HCT116 (cell line): ENCODE data around the gene HYAL4. TPM values are rescaled to one million over a fixed set of nuclear protein-coding genes. Genes with fewer than 3 reads are reported as not detected.

Source experiments
- ATAC-seq: fragments of 200-7000 bp; cut with Tn5 transposase; 2 replicates; pipeline ENCODE4 v1.9.1; 2020; ENCODE audit warnings: mild to moderate bottlenecking, moderate library complexity
- BruUV-seq: library from RNA; stranded (reverse); fragments of 400-500 nt; replicated peaks from 2 replicates; lab custom pipeline; 2021; lab: Mats Ljungman, UMichigan
- CTCF ChIA-PET: fragments of 300-600 bp; sonication (Branson Sonifier 250); formaldehyde crosslinking; loops from one replicate; lab custom pipeline; 2021; ENCODE audit warnings: antibody characterized with exemption; lab: Charles Lee
- POLR2A ChIA-PET: fragments of 300-600, 350-600 bp; sonication (Branson Sonifier 250); formaldehyde crosslinking; loops from one replicate; lab custom pipeline; 2021; ENCODE audit warnings: antibody characterized with exemption; lab: Charles Lee
- RAD21 ChIA-PET, 2 experiments: fragments of 300-600 bp; sonication (Branson Sonifier 250); formaldehyde crosslinking; loops; one replicate each; lab custom pipeline; 2023; ENCODE audit warnings: low total read pairs in 2 of 2; ENCODE audit not compliant: uncharacterized antibody in 2 of 2, unreplicated experiment in 2 of 2, low non-redundant PET in 1 of 2; lab: Charles Lee
- DNase-seq: peaks from one replicate; pipeline ENCODE4 v3.0.0-alpha.2; 2010; ENCODE audit warnings: low read depth, low spot score
- H2AFZ ChIP-seq: fragments of 200-600 bp; shearing (Covaris generic), sonication (generic); 2 replicates; pipeline ENCODE4 v1.6.1; 2017; ENCODE audit warnings: low read depth, mixed run types, mixed read lengths, antibody characterized with exemption, low read length; ENCODE audit not compliant: poor library complexity, severe bottlenecking
- H3K27ac ChIP-seq: 2 replicates; pipeline ENCODE4 v1.5.1; 2012; ENCODE audit warnings: low read depth, low read length
- H3K27me3 ChIP-seq: fragments of 200-600 bp; sonication (generic); 2 replicates; pipeline ENCODE4 v1.6.1; 2016; ENCODE audit warnings: mixed run types, low read length, mixed read lengths; ENCODE audit not compliant: insufficient read depth
- H3K36me3 ChIP-seq, 2 experiments: fragments of 200-500 bp in 1 of 2; fragments of 200-600 bp in 1 of 2; sonication (Bioruptor generic) in 1 of 2; sonication (generic) in 1 of 2; 2 replicates each; pipeline versions ENCODE4 v1.5.1 to v1.6.1; 2014 to 2016; ENCODE audit warnings: low read length in 2 of 2, inconsistent platforms in 1 of 2, mixed read lengths in 1 of 2, mixed run types in 1 of 2; ENCODE audit not compliant: insufficient read depth in 2 of 2, control insufficient read depth in 1 of 2
- H3K4me1 ChIP-seq, 2 experiments: fragments of 200-600 bp in 1 of 2; sonication (generic) in 1 of 2; 2 replicates each; pipeline versions ENCODE4 v1.5.1 to v1.6.1; 2012 to 2017; ENCODE audit warnings: low read length in 2 of 2, inconsistent platforms in 1 of 2, mild to moderate bottlenecking in 1 of 2, mixed read lengths in 1 of 2, mixed run types in 1 of 2, moderate library complexity in 1 of 2; ENCODE audit not compliant: insufficient read depth in 2 of 2, control insufficient read depth in 1 of 2
- H3K4me2 ChIP-seq: fragments of 200-600 bp; sonication (generic); 2 replicates; pipeline ENCODE4 v1.6.1; 2017; ENCODE audit warnings: mixed run types, low read length, mixed read lengths
- H3K4me3 ChIP-seq, 2 experiments: fragments of 200-600 bp in 1 of 2; sonication (generic) in 1 of 2; replicated peaks in 1 of 2; 2 replicates each; pipeline ENCODE4 v1.5.1; 2011 to 2016; ENCODE audit warnings: low read length in 2 of 2, control low read depth in 1 of 2, low read depth in 1 of 2, mild to moderate bottlenecking in 1 of 2, mixed read lengths in 1 of 2, mixed run types in 1 of 2
- H3K79me2 ChIP-seq: fragments of 200-600 bp; sonication (generic); 2 replicates; pipeline ENCODE4 v1.6.1; 2017; ENCODE audit warnings: mild to moderate bottlenecking, mixed run types, low read length, moderate library complexity, mixed read lengths; ENCODE audit not compliant: insufficient read depth
- H3K9ac ChIP-seq: fragments of 200-600 bp; sonication (generic); 2 replicates; pipeline ENCODE4 v1.6.1; 2016; ENCODE audit warnings: low read length, mixed read lengths
- H3K9me2 ChIP-seq: fragments of 200-600 bp; sonication (generic), shearing (Covaris generic); 2 replicates; pipeline ENCODE4 v1.6.1; 2017; ENCODE audit warnings: mixed run types, mild to moderate bottlenecking, moderate library complexity; ENCODE audit not compliant: insufficient read depth
- H3K9me3 ChIP-seq, 2 experiments: fragments of 200-500 bp in 1 of 2; fragments of 200-600 bp in 1 of 2; sonication (Bioruptor generic) in 1 of 2; sonication (generic) in 1 of 2; 2 replicates each; pipeline ENCODE4 v1.6.1; 2014 to 2017; ENCODE audit warnings: low read length in 2 of 2, mixed read lengths in 2 of 2, inconsistent platforms in 1 of 2, low read depth in 1 of 2, mild to moderate bottlenecking in 1 of 2, mixed run types in 1 of 2, moderate library complexity in 1 of 2; ENCODE audit not compliant: control insufficient read depth in 1 of 2, insufficient read depth in 1 of 2
- H4K20me1 ChIP-seq: fragments of 200-600 bp; sonication (generic), shearing (Covaris generic); 2 replicates; pipeline ENCODE4 v1.6.1; 2017; ENCODE audit warnings: mixed run types, mild to moderate bottlenecking, moderate library complexity; ENCODE audit not compliant: insufficient read depth
- CBX3 ChIP-seq: IDR thresholded peaks from 2 replicates; pipeline ENCODE4 v1.6.1; 2012; ENCODE audit warnings: low read depth
- CEBPB ChIP-seq: IDR thresholded peaks from 2 replicates; pipeline ENCODE4 v1.6.1; 2012; ENCODE audit warnings: low read depth
- EZH2phosphoT487 ChIP-seq: fragments of 200-600 bp; IDR thresholded peaks from 2 replicates; pipeline ENCODE4 v1.6.1; 2018; ENCODE audit warnings: antibody characterized with exemption, borderline replicate concordance
- FOSL1 ChIP-seq: IDR thresholded peaks from 2 replicates; pipeline ENCODE4 v1.6.1; 2012; ENCODE audit warnings: low read depth
- POLR2A ChIP-seq: IDR thresholded peaks from 2 replicates; pipeline ENCODE4 v1.7.0; 2011; ENCODE audit warnings: borderline replicate concordance; ENCODE audit not compliant: insufficient read depth, insufficient read length; ENCODE audit errors: extremely low read depth
- RAD21 ChIP-seq: IDR thresholded peaks from 2 replicates; pipeline ENCODE4 v1.6.1; 2012; ENCODE audit warnings: low read depth, mild to moderate bottlenecking
- SP1 ChIP-seq: IDR thresholded peaks from 2 replicates; pipeline ENCODE4 v1.6.1; 2012; ENCODE audit warnings: low read depth
- TCF7L2 ChIP-seq: IDR thresholded peaks from 2 replicates; pipeline ENCODE4 v1.7.0; 2011; ENCODE audit warnings: borderline replicate concordance, inconsistent platforms; ENCODE audit not compliant: insufficient read depth, insufficient read length; ENCODE audit errors: extremely low read depth
- ZFX ChIP-seq: fragments of 450-650 bp; IDR thresholded peaks from 2 replicates; pipeline ENCODE4 v1.6.1; 2017
- intact Hi-C: fragments of 100-400 bp; cut with micrococcal nuclease; formaldehyde crosslinking; loops from 2 replicates; pipeline ENCODE4 v1.10.0; 2022
- total RNA-seq: library from RNA; stranded (reverse); gene quantifications from one replicate; pipeline ENCODE4 v1.2.1, GENCODE V29; 2021; ENCODE audit not compliant: unreplicated experiment
- TF ChIP-seq, protein P1 (sequence below): IDR thresholded peaks from 2 replicates; pipeline ENCODE4 v1.6.1; 2012; ENCODE audit warnings: low read depth
- TF ChIP-seq, protein P2 (sequence below), 3 experiments: fragments of 200-600 bp in 1 of 3; sonication (generic) in 1 of 3; IDR thresholded peaks in 2 of 3; conservative IDR thresholded peaks in 1 of 3; 2 replicates each; pipeline ENCODE4 v1.5.1; 2012 to 2017; ENCODE audit warnings: low read depth in 2 of 3, low read length in 2 of 3, antibody characterized with exemption in 1 of 3, borderline replicate concordance in 1 of 3, control low read depth in 1 of 3, mild to moderate bottlenecking in 1 of 3, mixed read lengths in 1 of 3, mixed run types in 1 of 3, moderate library complexity in 1 of 3; ENCODE audit not compliant: insufficient read depth in 1 of 3

Gene HYAL4
- total RNA-seq, 1 experiment from 2014 or later = not detected

DNA sequence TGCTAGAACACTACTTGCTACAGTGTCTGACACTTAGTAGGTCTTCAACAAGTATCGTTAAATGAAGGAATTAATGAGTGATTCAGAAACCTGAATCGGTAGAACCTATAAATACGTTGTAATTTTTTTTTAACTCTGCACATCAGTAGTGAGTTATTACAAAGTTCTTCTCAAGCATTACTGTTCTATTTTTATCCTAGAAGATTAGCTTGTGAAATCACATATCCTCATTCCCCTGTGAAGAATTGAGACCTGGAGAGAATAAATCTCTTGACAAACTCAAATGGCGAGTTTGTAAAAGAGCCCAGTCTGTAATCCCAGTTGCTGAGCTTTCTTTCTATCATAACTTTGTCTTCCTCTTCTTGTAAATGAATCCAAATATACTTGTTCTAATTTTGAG is 34.7 kb downstream of the HYAL4 start:
- Histone ChIP-seq H3K27me3 (no peaks in the 10 kb centered on the region), H2AFZ (no peak overlapping the region), H3K4me1 (no peaks in the 10 kb centered on the region), H4K20me1 (no peaks in the 10 kb centered on the region), H3K27ac (no peak overlapping the region), H3K36me3 (no peaks in the 10 kb centered on the region), H3K9me3 (no peaks in the 10 kb centered on the region), H3K9me2 (no peaks in the 10 kb centered on the region), H3K4me3 (no peak overlapping the region), H3K79me2 (no peaks in the 10 kb centered on the region)
- no peak for ATAC-seq
- BruUV-seq = no TSS peak
- RAD21 ChIA-PET = no interaction called here
- POLR2A ChIA-PET = no interaction called here
- no peak for TF ChIP-seq CBX3
- no peak for TF ChIP-seq FOSL1
- TF ChIP-seq SP1 = no peak
- TF ChIP-seq POLR2A = no peak
- no peak for TF ChIP-seq EZH2phosphoT487
- TF ChIP-seq RAD21 = no peak
- no peak for TF ChIP-seq TCF7L2
- TF ChIP-seq, protein P1, sequence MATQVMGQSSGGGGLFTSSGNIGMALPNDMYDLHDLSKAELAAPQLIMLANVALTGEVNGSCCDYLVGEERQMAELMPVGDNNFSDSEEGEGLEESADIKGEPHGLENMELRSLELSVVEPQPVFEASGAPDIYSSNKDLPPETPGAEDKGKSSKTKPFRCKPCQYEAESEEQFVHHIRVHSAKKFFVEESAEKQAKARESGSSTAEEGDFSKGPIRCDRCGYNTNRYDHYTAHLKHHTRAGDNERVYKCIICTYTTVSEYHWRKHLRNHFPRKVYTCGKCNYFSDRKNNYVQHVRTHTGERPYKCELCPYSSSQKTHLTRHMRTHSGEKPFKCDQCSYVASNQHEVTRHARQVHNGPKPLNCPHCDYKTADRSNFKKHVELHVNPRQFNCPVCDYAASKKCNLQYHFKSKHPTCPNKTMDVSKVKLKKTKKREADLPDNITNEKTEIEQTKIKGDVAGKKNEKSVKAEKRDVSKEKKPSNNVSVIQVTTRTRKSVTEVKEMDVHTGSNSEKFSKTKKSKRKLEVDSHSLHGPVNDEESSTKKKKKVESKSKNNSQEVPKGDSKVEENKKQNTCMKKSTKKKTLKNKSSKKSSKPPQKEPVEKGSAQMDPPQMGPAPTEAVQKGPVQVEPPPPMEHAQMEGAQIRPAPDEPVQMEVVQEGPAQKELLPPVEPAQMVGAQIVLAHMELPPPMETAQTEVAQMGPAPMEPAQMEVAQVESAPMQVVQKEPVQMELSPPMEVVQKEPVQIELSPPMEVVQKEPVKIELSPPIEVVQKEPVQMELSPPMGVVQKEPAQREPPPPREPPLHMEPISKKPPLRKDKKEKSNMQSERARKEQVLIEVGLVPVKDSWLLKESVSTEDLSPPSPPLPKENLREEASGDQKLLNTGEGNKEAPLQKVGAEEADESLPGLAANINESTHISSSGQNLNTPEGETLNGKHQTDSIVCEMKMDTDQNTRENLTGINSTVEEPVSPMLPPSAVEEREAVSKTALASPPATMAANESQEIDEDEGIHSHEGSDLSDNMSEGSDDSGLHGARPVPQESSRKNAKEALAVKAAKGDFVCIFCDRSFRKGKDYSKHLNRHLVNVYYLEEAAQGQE = no peak
- TF ChIP-seq ZFX = no peak
- TF ChIP-seq, protein P2, sequence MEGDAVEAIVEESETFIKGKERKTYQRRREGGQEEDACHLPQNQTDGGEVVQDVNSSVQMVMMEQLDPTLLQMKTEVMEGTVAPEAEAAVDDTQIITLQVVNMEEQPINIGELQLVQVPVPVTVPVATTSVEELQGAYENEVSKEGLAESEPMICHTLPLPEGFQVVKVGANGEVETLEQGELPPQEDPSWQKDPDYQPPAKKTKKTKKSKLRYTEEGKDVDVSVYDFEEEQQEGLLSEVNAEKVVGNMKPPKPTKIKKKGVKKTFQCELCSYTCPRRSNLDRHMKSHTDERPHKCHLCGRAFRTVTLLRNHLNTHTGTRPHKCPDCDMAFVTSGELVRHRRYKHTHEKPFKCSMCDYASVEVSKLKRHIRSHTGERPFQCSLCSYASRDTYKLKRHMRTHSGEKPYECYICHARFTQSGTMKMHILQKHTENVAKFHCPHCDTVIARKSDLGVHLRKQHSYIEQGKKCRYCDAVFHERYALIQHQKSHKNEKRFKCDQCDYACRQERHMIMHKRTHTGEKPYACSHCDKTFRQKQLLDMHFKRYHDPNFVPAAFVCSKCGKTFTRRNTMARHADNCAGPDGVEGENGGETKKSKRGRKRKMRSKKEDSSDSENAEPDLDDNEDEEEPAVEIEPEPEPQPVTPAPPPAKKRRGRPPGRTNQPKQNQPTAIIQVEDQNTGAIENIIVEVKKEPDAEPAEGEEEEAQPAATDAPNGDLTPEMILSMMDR (IDR thresholded peaks at IDR 0.05 in 2 of 3, conservative IDR thresholded peaks at IDR 0.05 in 1 of 3; ENCODE audit: borderline replicate concordance in 1 of 3, insufficient read depth in 1 of 3, low read depth in 2 of 3, low read length in 2 of 3) = no peak
- TF ChIP-seq CEBPB = no peak
- TF ChIP-seq, all 23 proteins: peak for 0
- DNase-seq = no peak
- intact Hi-C loops = no loop called here
- Histone ChIP-seq H3K9ac (no peak overlapping the region), H3K4me2 (no peak overlapping the region)
- CTCF ChIA-PET = no interaction called here
